Thyroid gland (tissue), 4 donors: ENCODE results near the gene ADM2.

Experiments
- POLR2A ChIP-seq, 2 donors: fragments of 450-650 bp; IDR thresholded peaks; one replicate each; pipeline ENCODE4 v1.6.1; 2017; ENCODE audit warnings: antibody characterized with exemption in 2 of 2, mild to moderate bottlenecking in 2 of 2, moderate library complexity in 1 of 2
- TF ChIP-seq, protein P1 (sequence below), 6 experiments: fragments of 200-600 bp in 3 of 6; fragments of 450-650 bp in 3 of 6; sonication (generic) in 3 of 6; IDR thresholded peaks; one replicate each; pipeline ENCODE4 v1.5.1; 2016 to 2019; ENCODE audit warnings: antibody characterized with exemption in 6 of 6, mild to moderate bottlenecking in 2 of 6, inconsistent platforms in 1 of 6, moderate library complexity in 1 of 6

- no peak for TF ChIP-seq POLR2A (IDR thresholded peaks at IDR 0.05)
- TF ChIP-seq, protein P1, sequence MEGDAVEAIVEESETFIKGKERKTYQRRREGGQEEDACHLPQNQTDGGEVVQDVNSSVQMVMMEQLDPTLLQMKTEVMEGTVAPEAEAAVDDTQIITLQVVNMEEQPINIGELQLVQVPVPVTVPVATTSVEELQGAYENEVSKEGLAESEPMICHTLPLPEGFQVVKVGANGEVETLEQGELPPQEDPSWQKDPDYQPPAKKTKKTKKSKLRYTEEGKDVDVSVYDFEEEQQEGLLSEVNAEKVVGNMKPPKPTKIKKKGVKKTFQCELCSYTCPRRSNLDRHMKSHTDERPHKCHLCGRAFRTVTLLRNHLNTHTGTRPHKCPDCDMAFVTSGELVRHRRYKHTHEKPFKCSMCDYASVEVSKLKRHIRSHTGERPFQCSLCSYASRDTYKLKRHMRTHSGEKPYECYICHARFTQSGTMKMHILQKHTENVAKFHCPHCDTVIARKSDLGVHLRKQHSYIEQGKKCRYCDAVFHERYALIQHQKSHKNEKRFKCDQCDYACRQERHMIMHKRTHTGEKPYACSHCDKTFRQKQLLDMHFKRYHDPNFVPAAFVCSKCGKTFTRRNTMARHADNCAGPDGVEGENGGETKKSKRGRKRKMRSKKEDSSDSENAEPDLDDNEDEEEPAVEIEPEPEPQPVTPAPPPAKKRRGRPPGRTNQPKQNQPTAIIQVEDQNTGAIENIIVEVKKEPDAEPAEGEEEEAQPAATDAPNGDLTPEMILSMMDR (IDR thresholded peaks at IDR 0.05): no peak
Observed at GRCh38 chr22:50436841-50437341, 44.5 kb upstream of the ADM2 start.
